HL-60 (cell line): Measurements from ENCODE around the gene PACS1.

Experiments used
- DNase-seq, 2 experiments: peaks; one replicate each; pipeline ENCODE4 v3.0.0-alpha.2; 2010 to 2020; ENCODE audit warnings: low read depth in 1 of 2, low spot score in 1 of 2
- H3K27ac ChIP-seq: fragments of 250-450 bp; sonication (Bioruptor Pico); replicated peaks from 2 replicates; pipeline ENCODE4 v1.5.1; 2020; ENCODE audit warnings: mild to moderate bottlenecking, moderate library complexity
- H3K27me3 ChIP-seq: fragments of 250-450 bp; sonication (Bioruptor Pico); 2 replicates; pipeline ENCODE4 v1.5.1; 2021; ENCODE audit warnings: mild to moderate bottlenecking, moderate library complexity; ENCODE audit not compliant: insufficient read depth, poor library complexity, severe bottlenecking
- H3K4me3 ChIP-seq: replicated peaks from 2 replicates; pipeline ENCODE4 v1.5.1; 2011; ENCODE audit warnings: mild to moderate bottlenecking, control low read depth, low read length; ENCODE audit not compliant: insufficient read depth
- GABPA ChIP-seq: IDR thresholded peaks from 2 replicates; pipeline ENCODE4 v1.6.1; 2012; ENCODE audit warnings: low read depth
- POLR2AphosphoS5 ChIP-seq: IDR thresholded peaks from 2 replicates; pipeline ENCODE4 v1.6.1; 2012; ENCODE audit warnings: low read depth
- SPI1 ChIP-seq: IDR thresholded peaks from 2 replicates; pipeline ENCODE4 v1.6.1; 2012; ENCODE audit warnings: low read depth, mild to moderate bottlenecking, borderline replicate concordance
- TF ChIP-seq, protein P1 (sequence below): IDR thresholded peaks from one replicate; pipeline ENCODE4 v1.5.1; 2011; ENCODE audit warnings: low read length, control low read depth, inconsistent platforms; ENCODE audit not compliant: insufficient read depth
- TF ChIP-seq, protein P2 (sequence below): IDR thresholded peaks from 2 replicates; pipeline ENCODE4 v1.6.1; 2012; ENCODE audit warnings: low read depth; ENCODE audit not compliant: insufficient replicate concordance

PACS1 gene

DNA sequence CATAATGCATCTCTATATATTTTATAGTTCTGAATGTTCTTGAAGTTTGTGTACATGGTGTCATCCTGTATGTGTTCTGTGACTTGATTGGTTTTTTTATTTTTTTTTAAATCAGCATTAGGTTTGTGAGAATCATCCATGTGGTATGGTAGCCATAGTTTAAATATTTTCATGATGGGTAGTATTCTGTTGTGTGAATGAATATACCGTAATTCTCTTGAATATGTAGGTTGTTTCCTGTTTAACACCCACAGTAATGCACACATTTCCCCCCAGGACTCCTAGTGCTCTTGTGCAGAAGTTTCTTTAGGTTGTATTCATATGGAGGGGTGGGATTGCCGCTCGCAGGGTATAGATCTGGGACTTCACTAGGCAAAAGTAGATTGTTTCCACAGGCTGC, 2.0 kb downstream of the PACS1 start:
- Histone ChIP-seq H3K4me3 (no peak overlapping the region), H3K27ac (no peak overlapping the region), H3K27me3 (no peaks in the 10 kb centered on the region)
- TF ChIP-seq GABPA (no peak), SPI1 (no peak), POLR2AphosphoS5 (no peak)
- TF ChIP-seq, protein P1, sequence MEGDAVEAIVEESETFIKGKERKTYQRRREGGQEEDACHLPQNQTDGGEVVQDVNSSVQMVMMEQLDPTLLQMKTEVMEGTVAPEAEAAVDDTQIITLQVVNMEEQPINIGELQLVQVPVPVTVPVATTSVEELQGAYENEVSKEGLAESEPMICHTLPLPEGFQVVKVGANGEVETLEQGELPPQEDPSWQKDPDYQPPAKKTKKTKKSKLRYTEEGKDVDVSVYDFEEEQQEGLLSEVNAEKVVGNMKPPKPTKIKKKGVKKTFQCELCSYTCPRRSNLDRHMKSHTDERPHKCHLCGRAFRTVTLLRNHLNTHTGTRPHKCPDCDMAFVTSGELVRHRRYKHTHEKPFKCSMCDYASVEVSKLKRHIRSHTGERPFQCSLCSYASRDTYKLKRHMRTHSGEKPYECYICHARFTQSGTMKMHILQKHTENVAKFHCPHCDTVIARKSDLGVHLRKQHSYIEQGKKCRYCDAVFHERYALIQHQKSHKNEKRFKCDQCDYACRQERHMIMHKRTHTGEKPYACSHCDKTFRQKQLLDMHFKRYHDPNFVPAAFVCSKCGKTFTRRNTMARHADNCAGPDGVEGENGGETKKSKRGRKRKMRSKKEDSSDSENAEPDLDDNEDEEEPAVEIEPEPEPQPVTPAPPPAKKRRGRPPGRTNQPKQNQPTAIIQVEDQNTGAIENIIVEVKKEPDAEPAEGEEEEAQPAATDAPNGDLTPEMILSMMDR: no peak
- TF ChIP-seq, protein P2, sequence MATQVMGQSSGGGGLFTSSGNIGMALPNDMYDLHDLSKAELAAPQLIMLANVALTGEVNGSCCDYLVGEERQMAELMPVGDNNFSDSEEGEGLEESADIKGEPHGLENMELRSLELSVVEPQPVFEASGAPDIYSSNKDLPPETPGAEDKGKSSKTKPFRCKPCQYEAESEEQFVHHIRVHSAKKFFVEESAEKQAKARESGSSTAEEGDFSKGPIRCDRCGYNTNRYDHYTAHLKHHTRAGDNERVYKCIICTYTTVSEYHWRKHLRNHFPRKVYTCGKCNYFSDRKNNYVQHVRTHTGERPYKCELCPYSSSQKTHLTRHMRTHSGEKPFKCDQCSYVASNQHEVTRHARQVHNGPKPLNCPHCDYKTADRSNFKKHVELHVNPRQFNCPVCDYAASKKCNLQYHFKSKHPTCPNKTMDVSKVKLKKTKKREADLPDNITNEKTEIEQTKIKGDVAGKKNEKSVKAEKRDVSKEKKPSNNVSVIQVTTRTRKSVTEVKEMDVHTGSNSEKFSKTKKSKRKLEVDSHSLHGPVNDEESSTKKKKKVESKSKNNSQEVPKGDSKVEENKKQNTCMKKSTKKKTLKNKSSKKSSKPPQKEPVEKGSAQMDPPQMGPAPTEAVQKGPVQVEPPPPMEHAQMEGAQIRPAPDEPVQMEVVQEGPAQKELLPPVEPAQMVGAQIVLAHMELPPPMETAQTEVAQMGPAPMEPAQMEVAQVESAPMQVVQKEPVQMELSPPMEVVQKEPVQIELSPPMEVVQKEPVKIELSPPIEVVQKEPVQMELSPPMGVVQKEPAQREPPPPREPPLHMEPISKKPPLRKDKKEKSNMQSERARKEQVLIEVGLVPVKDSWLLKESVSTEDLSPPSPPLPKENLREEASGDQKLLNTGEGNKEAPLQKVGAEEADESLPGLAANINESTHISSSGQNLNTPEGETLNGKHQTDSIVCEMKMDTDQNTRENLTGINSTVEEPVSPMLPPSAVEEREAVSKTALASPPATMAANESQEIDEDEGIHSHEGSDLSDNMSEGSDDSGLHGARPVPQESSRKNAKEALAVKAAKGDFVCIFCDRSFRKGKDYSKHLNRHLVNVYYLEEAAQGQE: no peak
- DNase-seq: no peak

DNA sequence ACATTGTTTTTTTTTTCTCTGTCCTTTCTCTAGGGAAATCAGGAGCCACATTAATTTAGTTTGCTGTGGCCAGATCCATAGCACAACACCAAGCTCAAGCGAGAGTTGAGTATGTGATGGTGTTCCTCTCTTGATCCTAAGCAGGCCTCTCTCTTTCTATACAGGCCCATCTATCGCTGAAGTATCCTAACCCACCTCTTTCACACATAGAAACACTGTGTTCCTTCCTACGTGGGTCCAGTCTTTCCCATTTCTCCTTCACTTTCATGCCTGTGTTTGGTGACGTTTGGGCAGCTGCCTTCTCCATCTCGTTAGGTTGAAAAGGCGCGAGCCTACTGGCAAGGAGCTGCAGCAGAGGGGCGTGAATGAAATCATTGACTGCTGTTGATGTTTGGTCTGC, 2.4 kb downstream of the PACS1 start:
- Histone ChIP-seq H3K27ac (no peak overlapping the region), H3K4me3 (no peak overlapping the region)
- no peak for DNase-seq

DNA sequence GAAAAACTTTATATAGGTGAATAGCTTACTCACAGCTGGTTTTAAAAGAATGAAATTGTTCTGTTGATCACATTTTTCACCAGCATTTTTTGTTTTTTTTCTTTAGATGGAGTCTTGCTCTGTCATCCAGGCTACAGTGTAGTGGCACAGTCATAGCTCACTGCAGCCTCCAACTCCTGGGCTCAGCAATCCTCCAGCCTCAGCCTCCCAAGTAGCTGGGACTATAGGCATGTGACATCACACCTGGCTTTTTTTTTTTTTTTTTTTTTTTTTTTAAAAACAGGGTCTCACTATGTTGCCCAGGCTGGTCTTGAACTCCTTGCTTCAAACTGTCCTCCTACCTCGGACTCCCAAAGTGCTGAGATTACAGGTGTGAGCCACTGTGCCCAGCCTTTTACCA, 3.6 kb downstream of the PACS1 start:
- H3K27me3 ChIP-seq: no peaks in the 10 kb centered on the region
- no peak overlapping the region for H3K27ac ChIP-seq
- H3K4me3 ChIP-seq: no peak overlapping the region
- no peak for DNase-seq
- TF ChIP-seq SPI1 (no peak), POLR2AphosphoS5 (no peak), GABPA (no peak)
- TF ChIP-seq, protein P2: no peak
- TF ChIP-seq, protein P1: no peak

More for the DNA sequence above, 2.4 kb downstream of the PACS1 start:
- no peaks in the 10 kb centered on the region for H3K27me3 ChIP-seq
- TF ChIP-seq, protein P1: no peak
- TF ChIP-seq GABPA (no peak), POLR2AphosphoS5 (no peak), SPI1 (no peak)
- TF ChIP-seq, protein P2: no peak
